Activated CD8-positive, alpha-beta memory T cell treated with anti-CD3 and anti-CD28 coated beads for 48 hours (primary cell): ENCODE measurements around the gene TNNI3.
A peak's percentile ranks its signal among the peaks of the same experiment; 100 is the strongest.

Source experiments
- DNase-seq, 3 experiments: peaks; one replicate each; pipeline ENCODE4 v3.0.0-alpha.2; 2020; ENCODE audit warnings: low read depth in 2 of 3, low spot score in 2 of 3

Gene TNNI3

DNA sequence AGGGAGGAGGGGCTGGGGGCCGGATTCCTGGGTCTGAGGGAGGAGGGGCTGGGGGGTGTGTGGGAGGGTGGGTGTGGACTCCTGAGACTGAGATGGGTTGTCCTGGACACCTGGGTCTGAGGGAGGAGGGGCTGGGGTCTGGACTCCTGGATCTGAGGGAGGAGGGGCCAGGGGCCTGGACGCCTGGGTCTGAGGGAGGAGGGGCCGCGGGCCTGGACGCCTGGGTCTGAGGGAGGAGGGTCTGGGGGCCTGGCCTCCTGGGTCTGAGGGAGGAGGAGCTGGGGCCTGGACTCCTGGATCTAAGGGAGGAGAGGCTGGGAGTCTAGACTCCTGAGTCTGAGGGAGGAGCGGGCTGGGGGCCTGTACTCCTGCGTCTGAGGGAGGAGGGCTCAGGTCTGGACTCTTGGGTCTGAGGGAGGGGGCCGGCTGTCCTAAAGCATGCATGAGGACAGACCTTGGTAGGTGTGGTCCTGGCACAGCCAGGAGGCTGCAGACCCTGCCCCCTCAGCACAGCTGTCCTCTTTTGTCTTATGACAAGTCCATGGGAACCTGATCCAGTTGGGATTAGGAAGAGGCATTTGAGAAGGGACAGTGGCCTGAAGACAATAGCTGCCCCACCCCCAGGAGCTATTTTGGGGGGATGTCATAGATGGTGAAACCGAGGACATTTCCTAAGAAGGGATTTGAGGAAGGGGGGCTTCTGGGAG lies 9.8 kb downstream of the TNNI3 start:
- DNase-seq, result no peak

DNA sequence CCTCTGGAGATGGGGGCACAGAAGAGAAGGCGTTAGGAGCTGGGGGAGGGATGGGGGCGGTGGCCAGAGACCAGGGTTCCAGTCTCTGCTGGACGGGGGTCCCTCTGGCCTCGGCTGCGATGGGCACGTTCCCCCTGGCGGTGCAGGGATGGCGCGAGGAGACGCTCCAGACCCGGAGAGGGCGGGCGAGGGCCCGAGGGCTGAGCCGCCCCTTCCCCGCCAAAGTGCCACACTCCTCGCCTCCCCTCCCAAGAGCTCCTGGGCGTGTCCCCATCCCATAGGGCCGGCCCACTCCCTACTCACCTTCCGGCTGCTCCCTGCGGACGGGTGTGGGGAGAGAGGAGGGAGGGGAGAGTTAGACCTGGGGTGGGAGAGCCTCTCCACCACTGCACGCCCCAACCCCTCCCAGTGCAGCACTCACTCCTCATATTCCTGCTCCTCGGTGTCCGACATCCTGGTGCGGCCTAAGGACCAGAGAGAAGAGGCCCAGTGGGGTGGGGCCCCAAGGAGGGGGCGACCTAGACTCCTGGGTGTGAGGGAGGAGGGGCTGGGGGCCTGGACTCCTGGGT lies 10.7 kb downstream of the TNNI3 start:
- no peak for DNase-seq

DNA sequence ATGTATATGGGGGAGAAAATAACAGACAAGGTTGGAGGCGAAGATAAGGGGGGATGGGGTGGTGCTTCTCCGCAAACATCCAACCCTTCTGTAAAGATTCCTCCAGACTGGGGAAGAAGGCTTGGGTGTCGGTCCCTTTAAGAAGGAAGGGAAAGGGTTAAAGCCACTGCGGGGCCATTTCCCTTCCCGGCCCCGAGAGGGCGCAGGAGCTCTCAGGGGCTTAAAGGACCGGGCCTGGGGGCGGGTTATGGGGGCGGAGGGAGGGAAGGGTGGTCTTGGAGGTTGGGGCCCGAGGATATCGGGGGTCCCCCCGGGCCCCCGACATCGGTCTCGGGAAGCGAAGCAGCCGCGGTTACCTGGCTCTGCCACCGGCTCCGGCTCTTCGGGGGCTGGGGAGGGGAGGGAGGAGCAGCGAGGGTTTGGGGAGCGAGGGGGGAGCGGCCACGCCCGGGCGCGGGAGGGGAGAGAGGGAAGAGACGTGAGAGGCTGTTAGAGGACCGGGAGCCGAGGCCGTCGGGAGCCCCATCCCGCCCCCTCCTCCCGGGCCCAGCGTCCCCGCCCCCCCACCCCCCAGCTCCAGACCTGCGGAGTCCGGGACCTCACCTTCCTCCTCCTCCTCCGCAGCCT lies 11.3 kb downstream of the TNNI3 start:
- DNase-seq, result no peak

DNA sequence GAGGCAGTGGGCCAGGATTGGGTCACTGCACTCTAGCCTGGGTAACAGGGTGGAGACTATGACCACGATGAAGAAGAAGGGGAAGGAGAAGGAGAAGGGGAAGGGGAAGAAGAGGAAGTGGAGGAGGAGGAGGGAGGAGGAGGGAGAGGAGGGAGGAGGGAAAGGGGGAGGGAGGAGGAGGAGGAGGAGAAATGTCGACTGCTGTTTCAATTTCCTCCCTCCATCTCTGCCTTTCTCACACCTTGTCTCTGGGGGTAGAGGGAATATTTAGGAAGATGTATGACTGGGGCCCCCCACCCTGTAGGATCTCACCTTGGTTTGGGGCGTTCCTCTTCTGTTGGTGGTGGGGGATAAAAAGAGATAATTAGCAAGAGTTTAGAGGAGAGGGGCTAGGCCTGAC lies 12.3 kb downstream of the TNNI3 start:
- DNase-seq, result no peak

DNA sequence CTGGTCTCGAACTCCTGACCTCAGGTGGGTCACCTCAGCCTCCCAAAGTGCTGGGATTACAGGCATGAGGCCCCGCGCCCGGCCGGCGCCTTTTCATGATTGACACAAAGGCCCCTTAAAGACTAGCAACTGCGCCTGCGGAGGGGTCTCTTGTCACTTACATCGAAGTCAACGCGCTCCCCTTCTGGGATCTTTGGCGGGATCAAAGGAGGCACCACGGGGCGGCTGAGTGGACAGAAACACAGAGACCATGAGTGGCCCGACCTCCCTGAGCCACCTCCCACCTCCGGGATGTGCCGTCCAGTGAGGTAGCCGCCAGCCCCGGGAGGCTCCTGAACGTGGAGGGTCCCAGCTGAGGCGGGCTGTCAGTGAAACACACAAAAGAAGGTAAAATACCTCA lies 15.8 kb downstream of the TNNI3 start:
- no peak for DNase-seq

DNA sequence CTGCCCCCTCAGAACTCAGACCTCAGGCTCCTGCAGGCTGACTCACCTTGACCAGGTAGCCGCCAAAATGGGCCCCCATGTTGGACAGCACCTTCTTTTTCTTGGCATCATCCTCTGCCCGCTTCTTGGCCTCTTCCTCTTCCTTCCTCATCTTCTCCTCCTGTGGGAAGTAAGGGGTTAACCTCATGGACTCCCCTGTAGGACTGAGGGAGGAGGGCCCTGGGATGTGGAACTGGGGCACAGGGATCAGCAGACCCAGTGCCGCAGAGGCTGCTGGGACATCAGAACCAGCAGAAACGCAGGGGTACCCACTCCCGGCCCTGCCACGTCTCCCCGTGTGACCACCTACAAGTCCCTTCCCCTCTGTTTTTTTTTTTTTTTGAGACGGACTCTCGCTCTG lies 19.6 kb downstream of the TNNI3 start:
- DNase-seq, result no peak

DNA sequence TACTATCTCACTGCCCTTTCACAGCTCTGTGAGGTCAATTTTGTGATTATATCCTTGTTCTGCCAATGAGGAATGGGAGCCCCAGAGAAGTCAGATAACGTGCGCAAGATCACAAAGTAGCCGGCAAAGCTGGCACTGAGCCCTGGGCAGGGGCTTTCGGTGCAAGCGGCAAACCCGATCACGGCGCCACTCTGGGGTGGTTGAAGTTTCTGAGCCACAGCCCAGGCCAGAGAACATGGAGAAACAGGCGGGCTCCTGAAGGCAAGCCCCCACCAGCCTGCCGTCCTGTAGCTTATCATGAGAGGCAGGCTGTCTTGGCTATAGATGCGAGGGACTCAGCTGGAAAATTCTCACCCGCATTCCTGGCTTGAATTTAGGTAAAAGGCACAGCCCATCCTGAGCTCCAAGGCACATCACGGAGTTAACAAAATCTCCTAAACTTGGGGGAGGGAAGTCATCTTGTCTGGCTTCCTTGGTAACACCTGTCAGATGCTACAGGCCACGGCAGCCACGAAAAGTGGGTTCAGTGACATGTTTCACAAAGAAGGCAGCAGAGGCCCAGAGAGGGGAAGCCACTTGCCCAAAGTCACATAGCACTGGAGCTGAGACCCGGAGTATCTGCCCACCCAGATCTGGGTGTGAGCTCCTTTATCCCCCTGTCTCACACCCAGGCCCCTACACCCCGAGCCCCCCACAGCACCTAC lies 21.0 kb downstream of the TNNI3 start:
- DNase-seq, result no peak

DNA sequence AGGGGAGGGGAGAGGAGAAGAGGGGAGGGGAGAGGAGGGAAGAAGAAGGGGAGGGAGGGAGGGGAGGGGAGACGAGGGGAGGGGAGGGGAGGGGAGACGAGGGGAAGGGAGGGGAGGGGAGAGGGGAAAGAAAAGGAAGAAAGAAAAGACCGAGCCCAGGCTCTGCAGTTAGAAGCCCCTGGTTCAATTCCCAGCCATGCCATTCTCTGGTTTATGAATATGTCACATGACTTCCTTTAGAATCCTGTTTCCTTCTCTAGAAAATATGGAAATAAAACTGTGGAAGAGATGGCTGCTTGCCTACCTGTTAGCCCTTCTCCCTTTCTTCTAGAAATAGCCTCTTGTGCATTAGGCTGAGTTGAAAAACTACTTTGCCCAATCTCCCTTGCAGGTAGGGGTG lies 22.8 kb downstream of the TNNI3 start:
- no peak for DNase-seq

DNA sequence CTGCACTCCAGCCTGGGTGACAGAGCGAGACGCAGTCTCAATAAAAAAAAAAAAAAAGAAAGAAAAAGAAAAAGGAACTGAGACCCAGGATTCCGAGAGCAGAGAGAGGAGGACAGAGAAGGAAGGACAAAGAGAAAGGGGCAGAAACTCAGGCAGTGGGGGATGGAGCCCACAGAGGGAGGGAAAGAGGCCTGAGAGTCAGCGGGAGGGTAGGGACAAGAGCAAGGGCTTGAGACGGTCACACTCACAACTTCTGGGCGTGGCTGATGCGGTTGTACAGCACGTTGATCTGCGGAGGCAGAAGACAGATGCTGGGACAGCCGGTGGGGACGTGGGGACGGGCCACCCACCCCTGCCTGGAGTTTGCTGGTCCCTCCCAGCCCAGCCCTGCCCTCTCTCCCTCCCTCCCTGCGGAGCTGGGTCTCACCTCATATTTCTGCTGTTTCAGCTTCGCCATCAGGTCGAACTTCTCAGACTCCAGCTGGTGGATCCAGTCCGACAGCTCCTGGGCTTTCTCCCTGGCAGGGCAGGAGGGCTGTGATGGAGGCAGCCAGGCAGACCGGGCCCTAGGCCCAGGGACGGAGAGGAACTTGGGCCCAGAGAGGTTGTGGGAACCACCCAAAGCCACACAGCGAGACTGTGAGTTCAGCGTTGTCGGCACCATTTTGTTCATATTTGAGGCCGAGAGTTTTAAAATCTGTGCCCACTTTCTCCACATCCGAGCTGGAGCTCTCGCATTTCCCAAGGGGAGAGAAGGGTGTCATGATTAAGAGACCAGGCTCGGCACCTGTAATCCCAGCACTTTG lies 23.7 kb downstream of the TNNI3 start:
- no peak for DNase-seq

DNA sequence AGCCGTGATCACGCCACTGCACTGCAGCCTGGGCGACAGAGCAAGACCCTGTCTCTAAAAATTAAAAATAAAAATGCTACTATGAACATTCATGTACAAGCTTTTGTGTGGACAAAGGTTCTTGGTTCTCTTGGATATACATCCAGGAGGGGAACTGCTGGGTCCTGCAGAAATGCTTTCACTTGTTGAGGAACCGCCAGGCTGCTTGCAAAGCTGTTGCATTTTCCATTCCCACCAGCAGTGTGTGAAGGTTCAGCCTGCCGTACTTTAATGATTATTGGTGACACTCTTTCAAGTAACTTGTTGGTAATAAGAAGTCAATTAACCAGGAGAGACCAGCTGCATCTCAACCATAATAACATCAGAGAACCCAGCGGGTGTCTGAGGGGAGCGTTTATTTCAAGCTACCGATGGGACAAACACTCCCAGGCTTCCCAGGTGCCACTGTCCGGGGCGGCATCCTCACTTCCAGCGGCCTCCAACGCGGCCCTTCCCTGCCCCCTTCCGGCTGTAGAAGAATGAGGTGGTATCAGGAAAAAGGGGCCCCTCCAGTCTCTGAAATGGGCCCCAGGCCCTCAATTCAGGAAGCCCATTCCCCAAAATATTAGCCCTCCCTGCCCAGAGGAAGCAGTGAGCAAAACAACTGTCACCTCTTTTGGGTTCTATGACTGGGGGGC lies 24.9 kb downstream of the TNNI3 start:
- DNase-seq, result no peak

DNA sequence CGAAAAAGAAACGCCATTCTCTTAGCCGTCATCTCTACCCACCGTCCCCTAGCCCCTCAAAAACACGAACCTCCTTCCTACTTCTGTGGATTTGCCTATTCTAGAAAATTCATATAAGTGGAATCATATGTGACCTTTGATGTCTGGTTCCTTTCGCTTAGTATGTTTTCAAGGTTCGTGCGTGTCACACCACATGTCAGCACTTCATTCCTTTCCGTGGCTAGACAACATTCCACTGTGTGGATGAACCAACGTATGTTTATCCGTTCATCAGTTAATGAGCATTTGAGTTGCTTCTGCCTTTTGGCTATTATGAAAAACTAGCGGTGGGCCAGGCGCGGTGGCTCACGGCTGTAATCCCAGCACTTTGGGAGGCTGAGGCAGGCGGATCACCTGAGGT lies 26.1 kb downstream of the TNNI3 start:
- DNase-seq, result no peak

DNA sequence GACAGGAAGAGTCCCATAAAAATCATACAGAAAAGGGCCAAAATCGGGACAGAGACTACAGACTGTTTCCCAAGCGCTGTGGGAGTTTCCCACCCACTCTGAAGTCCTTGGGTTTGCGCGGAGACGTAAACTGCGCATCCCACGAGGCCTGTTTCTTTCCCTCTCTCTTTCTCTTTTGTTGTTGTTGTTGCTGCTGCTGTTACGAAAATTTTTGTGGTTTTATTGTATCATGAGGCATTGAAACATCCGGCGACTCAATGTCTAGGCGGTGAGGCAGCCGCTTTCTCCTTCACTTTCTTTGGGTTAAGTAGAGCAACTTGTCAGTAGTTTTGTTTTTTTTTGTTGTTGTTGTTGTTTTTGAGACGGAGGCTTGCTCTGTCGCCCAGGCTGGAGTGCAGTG lies 38.5 kb downstream of the TNNI3 start:
- no peak for DNase-seq

DNA sequence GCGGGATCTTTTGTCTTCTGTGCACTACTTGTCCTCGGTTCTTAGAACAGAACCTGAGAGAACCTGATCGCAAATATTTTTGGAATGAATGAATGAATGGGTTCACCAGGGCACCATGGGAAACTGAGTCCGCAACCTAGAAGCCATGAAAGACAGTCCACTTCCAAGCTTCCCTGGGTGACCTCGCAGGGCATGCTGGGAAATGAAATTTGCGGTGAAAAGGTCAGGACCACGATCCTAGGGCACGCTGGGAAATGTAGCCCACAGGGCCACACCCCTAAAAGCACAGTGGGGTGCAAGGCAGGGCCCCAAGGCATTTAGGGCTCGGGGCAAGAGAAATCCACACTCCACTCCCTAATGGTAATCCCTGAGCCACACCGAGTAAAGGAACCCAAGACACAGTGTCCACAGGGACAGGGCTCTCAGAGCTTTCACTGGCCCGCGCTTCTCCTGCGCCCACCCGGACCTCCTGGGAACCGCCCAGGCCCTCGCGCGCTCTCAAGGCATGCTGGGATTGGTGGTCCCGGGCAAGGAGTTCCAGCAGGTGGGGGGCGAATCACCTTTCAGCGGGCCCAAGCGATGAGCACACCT lies 39.0 kb downstream of the TNNI3 start:
- no peak for DNase-seq

DNA sequence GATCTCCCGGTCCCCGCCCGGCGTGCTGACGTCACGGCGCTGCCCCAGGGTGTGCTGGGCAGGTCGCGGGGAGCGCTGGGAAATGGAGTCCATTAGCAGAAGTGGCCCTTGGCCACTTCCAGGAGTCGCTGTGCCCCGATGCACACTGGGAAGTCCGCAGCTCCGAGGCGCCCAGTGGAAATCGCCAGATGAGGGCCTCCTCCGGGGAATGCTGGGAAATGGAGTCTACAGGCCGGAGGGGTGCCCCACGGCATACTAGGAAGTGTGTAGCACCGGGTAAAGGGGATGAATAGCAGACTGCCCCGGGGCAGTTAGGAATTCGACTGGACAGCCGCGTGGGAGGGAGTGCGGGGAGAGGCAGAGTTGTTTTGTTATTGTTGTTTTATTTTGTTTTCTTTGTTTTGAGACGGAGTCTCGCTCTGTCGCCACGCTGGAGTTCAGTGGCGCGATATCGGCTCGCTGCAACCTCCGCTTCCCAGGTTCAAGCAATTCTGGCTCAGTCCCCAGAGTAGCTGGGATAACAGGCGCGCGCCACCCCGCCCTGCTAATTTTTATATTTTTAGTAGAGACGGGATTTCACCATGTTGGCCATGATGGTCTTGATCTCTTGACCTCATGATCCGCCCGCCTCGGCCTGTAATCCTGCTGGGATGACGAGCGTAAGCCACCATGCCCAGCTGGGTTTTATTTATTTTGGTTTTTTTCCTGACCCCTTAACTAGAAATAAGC lies 39.7 kb downstream of the TNNI3 start:
- DNase-seq, result peak; percentile 85 to 92 (median 92)

DNA sequence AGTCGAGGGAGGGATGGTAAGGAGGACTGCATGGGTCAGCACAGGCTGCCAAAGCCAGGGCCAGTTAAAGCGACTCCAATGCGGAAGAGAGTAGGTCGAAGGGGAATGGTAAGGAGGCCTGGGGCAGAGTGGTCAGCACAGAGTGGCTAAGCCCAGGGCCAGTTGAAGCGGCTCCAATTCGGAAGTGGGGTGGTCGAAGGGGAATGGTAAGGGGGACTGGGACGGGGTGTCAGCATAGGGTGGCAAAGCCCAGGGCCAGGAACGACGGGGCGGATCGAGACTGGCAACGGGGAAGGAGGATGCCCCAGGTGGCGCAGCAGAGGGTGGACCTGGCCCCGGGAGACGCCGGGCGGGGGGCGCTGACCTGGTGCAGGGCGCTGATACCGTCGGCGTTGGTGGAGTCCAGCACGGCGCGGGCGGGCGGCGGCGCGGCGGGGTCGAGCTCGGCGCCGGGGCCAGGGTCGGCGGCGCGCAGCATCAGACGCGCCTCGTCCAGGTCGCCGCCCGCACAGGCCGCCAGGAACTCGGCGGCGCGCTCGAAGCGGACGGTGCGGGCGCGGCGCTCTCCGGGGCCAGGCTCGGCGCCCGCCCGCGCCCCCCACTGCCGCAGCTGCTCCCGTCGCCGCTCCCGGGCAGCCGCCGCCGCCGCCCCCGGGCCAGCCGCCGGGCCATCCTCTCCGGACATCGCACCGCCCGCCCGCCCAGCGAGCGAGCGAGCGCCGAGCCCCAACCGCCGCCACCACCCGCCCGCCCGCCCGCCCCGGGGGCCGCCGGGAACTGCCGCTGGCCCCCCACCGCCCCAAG lies 40.5 kb downstream of the TNNI3 start, which contains the start of gene PPP1R12C:
Gene PPP1R12C, minus strand, starts transcription at position 779 of the 804 bp plus-strand sequence. Its CDS starts 94 bp downstream, at position 685.
- no peak for DNase-seq

DNA sequence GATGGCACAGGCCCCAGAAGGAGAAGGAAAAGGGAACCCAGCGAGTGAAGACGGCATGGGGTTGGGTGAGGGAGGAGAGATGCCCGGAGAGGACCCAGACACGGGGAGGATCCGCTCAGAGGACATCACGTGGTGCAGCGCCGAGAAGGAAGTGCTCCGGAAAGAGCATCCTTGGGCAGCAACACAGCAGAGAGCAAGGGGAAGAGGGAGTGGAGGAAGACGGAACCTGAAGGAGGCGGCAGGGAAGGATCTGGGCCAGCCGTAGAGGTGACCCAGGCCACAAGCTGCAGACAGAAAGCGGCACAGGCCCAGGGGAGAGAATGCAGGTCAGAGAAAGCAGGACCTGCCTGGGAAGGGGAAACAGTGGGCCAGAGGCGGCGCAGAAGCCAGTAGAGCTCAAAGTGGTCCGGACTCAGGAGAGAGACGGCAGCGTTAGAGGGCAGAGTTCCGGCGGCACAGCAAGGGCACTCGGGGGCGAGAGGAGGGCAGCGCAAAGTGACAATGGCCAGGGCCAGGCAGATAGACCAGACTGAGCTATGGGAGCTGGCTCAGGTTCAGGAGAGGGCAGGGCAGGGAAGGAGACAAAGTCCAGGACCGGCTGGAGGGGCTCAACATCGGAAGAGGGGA lies 41.2 kb downstream of the TNNI3 start:
- peak in 2 of 3 experiments; percentile 15 to 19 for DNase-seq

DNA sequence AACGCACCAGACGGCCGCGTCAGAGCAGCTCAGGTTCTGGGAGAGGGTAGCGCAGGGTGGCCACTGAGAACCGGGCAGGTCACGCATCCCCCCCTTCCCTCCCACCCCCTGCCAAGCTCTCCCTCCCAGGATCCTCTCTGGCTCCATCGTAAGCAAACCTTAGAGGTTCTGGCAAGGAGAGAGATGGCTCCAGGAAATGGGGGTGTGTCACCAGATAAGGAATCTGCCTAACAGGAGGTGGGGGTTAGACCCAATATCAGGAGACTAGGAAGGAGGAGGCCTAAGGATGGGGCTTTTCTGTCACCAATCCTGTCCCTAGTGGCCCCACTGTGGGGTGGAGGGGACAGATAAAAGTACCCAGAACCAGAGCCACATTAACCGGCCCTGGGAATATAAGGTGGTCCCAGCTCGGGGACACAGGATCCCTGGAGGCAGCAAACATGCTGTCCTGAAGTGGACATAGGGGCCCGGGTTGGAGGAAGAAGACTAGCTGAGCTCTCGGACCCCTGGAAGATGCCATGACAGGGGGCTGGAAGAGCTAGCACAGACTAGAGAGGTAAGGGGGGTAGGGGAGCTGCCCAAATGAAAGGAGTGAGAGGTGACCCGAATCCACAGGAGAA lies 42.0 kb downstream of the TNNI3 start:
- no peak for DNase-seq
